ENCODE results near the gene TRH.
"Not testable (repeated sequence)": the region's sequence is repeated elsewhere in the genome, so short reads cannot be mapped to it uniquely, and the experiment has no call there.

Gene TRH

GRCh38 chr3:129965937-129966336 lies 8.6 kb upstream of the TRH start:
- DNase-seq (ENCODE audit: low read depth) = no peak

GRCh38 chr3:129966876-129967275 lies 7.6 kb upstream of the TRH start:
- DNase-seq (ENCODE audit: low read depth) = no peak

- no peak for DNase-seq (ENCODE audit: low read depth)
Observed at GRCh38 chr3:129967761-129968160, 6.8 kb upstream of the TRH start.

- DNase-seq (ENCODE audit: low read depth) = no peak
Observed at GRCh38 chr3:129971351-129972052, 3.0 kb upstream of the TRH start.

- DNase-seq (ENCODE audit: low read depth) = no peak
Observed at GRCh38 chr3:129972301-129972700, 2.2 kb upstream of the TRH start.

GRCh38 chr3:129973853-129974563 lies 512 bp upstream of the TRH start:
- DNase-seq (ENCODE audit: low read depth) = no peak

- DNase-seq (ENCODE audit: low read depth) = no peak
Observed at GRCh38 chr3:129974833-129975704, 549 bp downstream of the TRH start.

GRCh38 chr3:129975705-129976048 lies 1.2 kb downstream of the TRH start:
- DNase-seq (ENCODE audit: low read depth) = no peak

GRCh38 chr3:129976286-129976685 lies 1.8 kb downstream of the TRH start:
- no peak for DNase-seq (ENCODE audit: low read depth)

GRCh38 chr3:129978123-129978522 lies 3.6 kb downstream of the TRH start:
- DNase-seq (ENCODE audit: low read depth) = no peak

- DNase-seq (ENCODE audit: low read depth) = no peak
Observed at GRCh38 chr3:129979905-129980304, 5.4 kb downstream of the TRH start.

GRCh38 chr3:129983561-129983960 lies 9.0 kb downstream of the TRH start:
- DNase-seq (ENCODE audit: low read depth) = no peak

GRCh38 chr3:129984125-129984524 lies 9.6 kb downstream of the TRH start:
- no peak for DNase-seq (ENCODE audit: low read depth)

- DNase-seq (ENCODE audit: low read depth) = no peak
Observed at GRCh38 chr3:129985113-129985512, 10.6 kb downstream of the TRH start.

- DNase-seq (ENCODE audit: low read depth) = no peak
Observed at GRCh38 chr3:129988429-129988828, 13.9 kb downstream of the TRH start.

- DNase-seq (ENCODE audit: low read depth) = no peak
Observed at GRCh38 chr3:129989414-129989813, 14.9 kb downstream of the TRH start.

- DNase-seq (ENCODE audit: low read depth) = no peak
Observed at GRCh38 chr3:129992781-129993180, 18.3 kb downstream of the TRH start.

- no peak for DNase-seq (ENCODE audit: low read depth)
Observed at GRCh38 chr3:129994883-129995559, 20.5 kb downstream of the TRH start.

GRCh38 chr3:129996073-129996472 lies 21.6 kb downstream of the TRH start:
- DNase-seq (ENCODE audit: low read depth) = no peak

GRCh38 chr3:129999176-129999575 lies 24.7 kb downstream of the TRH start:
- DNase-seq (ENCODE audit: low read depth) = not testable (repeated sequence)

GRCh38 chr3:130002666-130003598 lies 28.4 kb downstream of the TRH start:
- peak; percentile 41 for DNase-seq (ENCODE audit: low read depth)

All from activated gamma-delta T cell treated with anti-CD3 and anti-CD28 coated beads, Interleukin-2, amount 50 U/mL, for 16 hours (primary cell).